ENCODE data around the gene ICAM1.

GRCh38 chr19:10224337-10224736 is 46.6 kb upstream of the ICAM1 start:
- no peak for TF ChIP-seq CTCF (IDR thresholded peaks at IDR 0.05; ENCODE audit: poor library complexity, severe bottlenecking)
- TF ChIP-seq, protein P1, sequence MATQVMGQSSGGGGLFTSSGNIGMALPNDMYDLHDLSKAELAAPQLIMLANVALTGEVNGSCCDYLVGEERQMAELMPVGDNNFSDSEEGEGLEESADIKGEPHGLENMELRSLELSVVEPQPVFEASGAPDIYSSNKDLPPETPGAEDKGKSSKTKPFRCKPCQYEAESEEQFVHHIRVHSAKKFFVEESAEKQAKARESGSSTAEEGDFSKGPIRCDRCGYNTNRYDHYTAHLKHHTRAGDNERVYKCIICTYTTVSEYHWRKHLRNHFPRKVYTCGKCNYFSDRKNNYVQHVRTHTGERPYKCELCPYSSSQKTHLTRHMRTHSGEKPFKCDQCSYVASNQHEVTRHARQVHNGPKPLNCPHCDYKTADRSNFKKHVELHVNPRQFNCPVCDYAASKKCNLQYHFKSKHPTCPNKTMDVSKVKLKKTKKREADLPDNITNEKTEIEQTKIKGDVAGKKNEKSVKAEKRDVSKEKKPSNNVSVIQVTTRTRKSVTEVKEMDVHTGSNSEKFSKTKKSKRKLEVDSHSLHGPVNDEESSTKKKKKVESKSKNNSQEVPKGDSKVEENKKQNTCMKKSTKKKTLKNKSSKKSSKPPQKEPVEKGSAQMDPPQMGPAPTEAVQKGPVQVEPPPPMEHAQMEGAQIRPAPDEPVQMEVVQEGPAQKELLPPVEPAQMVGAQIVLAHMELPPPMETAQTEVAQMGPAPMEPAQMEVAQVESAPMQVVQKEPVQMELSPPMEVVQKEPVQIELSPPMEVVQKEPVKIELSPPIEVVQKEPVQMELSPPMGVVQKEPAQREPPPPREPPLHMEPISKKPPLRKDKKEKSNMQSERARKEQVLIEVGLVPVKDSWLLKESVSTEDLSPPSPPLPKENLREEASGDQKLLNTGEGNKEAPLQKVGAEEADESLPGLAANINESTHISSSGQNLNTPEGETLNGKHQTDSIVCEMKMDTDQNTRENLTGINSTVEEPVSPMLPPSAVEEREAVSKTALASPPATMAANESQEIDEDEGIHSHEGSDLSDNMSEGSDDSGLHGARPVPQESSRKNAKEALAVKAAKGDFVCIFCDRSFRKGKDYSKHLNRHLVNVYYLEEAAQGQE (IDR thresholded peaks at IDR 0.05; ENCODE audit: borderline replicate concordance): no peak
